OCI-LY3 (cell line): ENCODE data around the gene IL3RA.

Experiments
- H2AFZ ChIP-seq: fragments of 200-600, 300-600 bp; shearing (Covaris generic); 2 replicates; pipeline ENCODE4 v1.6.0; 2014; ENCODE audit warnings: antibody characterized with exemption, low read depth, low read length
- H3K27ac ChIP-seq: fragments of 200-600, 300-600 bp; sonication (generic); 2 replicates; pipeline ENCODE4 v1.5.1; 2014; ENCODE audit warnings: mild to moderate bottlenecking, low read length, moderate library complexity, mixed read lengths
- H3K27me3 ChIP-seq: fragments of 200-600, 300-600 bp; sonication (generic); 2 replicates; pipeline ENCODE4 v1.6.1; 2014; ENCODE audit warnings: low read depth, low read length, mixed read lengths
- H3K36me3 ChIP-seq: fragments of 200-600, 300-600 bp; sonication (generic); replicated peaks from 2 replicates; pipeline ENCODE3; 2014; ENCODE audit warnings: low read depth, low read length, mixed read lengths
- H3K4me1 ChIP-seq: fragments of 300-600, 200-600 bp; sonication (generic); 2 replicates; pipeline ENCODE4 v1.6.1; 2014; ENCODE audit warnings: low read length, mixed read lengths
- H3K4me2 ChIP-seq: fragments of 200-600, 300-600 bp; sonication (generic); 2 replicates; pipeline ENCODE4 v1.6.1; 2014; ENCODE audit warnings: low read length, mixed read lengths
- H3K4me3 ChIP-seq: fragments of 300-600, 200-600 bp; sonication (generic); 2 replicates; pipeline ENCODE4 v1.5.1; 2014; ENCODE audit warnings: antibody characterized with exemption, mild to moderate bottlenecking, low read length, moderate library complexity
- H3K79me2 ChIP-seq: fragments of 300-600, 200-600 bp; shearing (Covaris generic); 2 replicates; pipeline ENCODE4 v1.6.1; 2014; ENCODE audit warnings: mild to moderate bottlenecking, low read length, mixed read lengths
- H3K9ac ChIP-seq: fragments of 300-600, 200-600 bp; shearing (Covaris generic); 2 replicates; pipeline ENCODE4 v1.6.0; 2014; ENCODE audit warnings: mild to moderate bottlenecking, low read length, moderate library complexity
- H3K9me3 ChIP-seq: fragments of 200-600, 300-600 bp; shearing (Covaris generic); 2 replicates; pipeline ENCODE4 v1.6.1; 2014; ENCODE audit warnings: low read length, mixed read lengths; ENCODE audit not compliant: insufficient read depth
- H4K20me1 ChIP-seq: fragments of 200-600, 300-600 bp; sonication (generic); 2 replicates; pipeline ENCODE4 v1.6.1; 2016; ENCODE audit warnings: low read length, mixed read lengths; ENCODE audit not compliant: insufficient read depth
- EZH2phosphoT487 ChIP-seq: fragments of 200-600 bp; shearing (Covaris generic); IDR thresholded peaks from 2 replicates; pipeline ENCODE4 v1.6.1; 2018; ENCODE audit warnings: antibody characterized with exemption, mixed run types, low read depth
- TF ChIP-seq, protein P1 (sequence below): fragments of 200-600, 300-600 bp; sonication (generic); IDR thresholded peaks from 2 replicates; pipeline ENCODE4 v1.5.1; 2014; ENCODE audit warnings: antibody characterized with exemption, low read length, low read depth

The IL3RA gene

DNA sequence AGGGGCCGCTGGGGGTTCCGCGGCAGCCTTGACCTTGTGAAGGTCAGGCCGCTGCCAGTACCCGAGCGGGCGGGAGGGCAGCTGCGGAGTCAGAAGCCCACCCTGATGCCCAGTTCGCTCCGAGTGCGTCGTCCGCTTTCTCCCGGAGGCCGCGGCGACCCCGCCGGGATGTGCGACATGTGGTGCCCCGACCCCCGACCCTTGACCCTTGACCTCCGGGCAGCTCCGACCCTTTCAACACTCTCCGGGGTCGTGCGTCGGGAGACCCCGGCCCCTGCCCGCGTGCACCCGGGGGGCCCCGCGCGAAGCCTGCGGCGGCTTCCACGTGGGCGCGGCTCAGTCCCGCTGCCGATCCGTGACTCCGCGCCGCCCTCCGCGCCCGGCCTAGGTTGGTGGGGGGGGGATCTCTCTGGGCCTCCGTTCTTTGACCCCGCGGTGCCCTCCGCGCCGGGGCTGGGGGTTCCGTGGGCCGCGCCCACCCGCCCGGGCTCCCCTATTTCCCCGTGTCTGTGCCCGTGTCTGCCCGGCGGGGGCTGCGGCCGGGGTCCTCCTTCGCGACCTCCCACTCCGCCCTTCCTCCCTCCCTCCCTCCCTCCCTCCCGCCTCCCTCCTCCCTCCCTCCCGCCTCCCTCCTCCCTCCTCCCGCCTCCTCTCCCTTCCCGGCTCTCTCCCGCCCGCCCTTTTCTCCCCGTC is 55.9 kb downstream of the IL3RA start:
- Histone ChIP-seq H3K27ac (peak overlapping the region; percentile 80), H3K9ac (peak overlapping the region; percentile 92), H3K4me3 (peak overlapping the region; percentile 82), H3K4me1 (peaks cover 17% of the 10 kb centered on the region), H3K27me3 (no peaks in the 10 kb centered on the region), H4K20me1 (peaks cover 52% of the 10 kb centered on the region), H3K36me3 (peaks cover 61% of the 10 kb centered on the region), H3K4me2 (peak overlapping the region; percentile 84), H3K9me3 (no peaks in the 10 kb centered on the region), H3K79me2 (peaks cover 86% of the 10 kb centered on the region), H2AFZ (no peak overlapping the region; the same call in 1 of the 2 replicates)
- TF ChIP-seq, protein P1, sequence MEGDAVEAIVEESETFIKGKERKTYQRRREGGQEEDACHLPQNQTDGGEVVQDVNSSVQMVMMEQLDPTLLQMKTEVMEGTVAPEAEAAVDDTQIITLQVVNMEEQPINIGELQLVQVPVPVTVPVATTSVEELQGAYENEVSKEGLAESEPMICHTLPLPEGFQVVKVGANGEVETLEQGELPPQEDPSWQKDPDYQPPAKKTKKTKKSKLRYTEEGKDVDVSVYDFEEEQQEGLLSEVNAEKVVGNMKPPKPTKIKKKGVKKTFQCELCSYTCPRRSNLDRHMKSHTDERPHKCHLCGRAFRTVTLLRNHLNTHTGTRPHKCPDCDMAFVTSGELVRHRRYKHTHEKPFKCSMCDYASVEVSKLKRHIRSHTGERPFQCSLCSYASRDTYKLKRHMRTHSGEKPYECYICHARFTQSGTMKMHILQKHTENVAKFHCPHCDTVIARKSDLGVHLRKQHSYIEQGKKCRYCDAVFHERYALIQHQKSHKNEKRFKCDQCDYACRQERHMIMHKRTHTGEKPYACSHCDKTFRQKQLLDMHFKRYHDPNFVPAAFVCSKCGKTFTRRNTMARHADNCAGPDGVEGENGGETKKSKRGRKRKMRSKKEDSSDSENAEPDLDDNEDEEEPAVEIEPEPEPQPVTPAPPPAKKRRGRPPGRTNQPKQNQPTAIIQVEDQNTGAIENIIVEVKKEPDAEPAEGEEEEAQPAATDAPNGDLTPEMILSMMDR, result no peak
- TF ChIP-seq EZH2phosphoT487, result no peak

DNA sequence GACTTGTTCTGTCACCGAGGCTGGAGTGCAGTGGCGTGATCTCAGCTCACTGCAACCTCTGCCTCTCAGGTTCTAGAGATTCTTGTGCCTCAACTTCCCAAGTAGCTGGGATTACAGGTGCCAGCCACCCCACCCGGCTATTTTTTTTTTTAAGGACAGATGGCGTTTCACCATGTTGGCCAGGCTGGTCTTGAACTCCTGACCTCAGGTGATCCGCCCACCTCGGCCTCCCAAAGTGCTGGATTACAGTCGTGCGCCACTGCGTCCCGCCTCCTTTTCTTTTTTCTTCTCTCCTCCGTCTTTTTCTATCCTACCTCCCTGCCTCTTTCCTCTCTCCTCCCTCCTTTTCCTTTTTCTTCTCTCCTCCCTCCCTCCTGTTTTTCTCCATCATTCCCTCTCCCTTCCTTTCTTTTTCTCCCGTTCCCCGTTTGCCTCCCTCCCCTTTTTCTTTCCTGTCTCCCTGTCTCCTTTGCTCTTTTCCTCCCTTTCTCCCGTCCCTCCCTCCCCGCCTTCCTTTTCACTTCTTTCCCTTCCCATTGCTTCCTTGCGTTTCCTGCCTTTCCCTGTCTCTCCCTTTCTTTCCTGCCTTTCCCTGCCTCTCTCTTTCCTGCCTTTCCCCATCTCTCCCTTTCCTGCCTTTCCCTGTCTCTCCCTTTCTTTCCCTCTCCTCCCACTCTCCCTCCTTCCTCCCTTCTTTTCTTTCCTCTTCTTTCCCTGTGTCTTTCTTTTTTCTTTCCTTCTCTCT is 57.5 kb downstream of the IL3RA start:
- Histone ChIP-seq H3K4me3 (peak overlapping the region; percentile 82; the same call in 1 of the 2 replicates), H3K9me3 (no peaks in the 10 kb centered on the region), H3K4me2 (peak overlapping the region; percentile 84), H3K4me1 (peaks cover 17% of the 10 kb centered on the region), H3K79me2 (peaks cover 71% of the 10 kb centered on the region), H3K36me3 (peaks cover 63% of the 10 kb centered on the region), H4K20me1 (peaks cover 38% of the 10 kb centered on the region), H3K27ac (no peak overlapping the region), H3K27me3 (no peaks in the 10 kb centered on the region), H2AFZ (no peak overlapping the region), H3K9ac (no peak overlapping the region)
- TF ChIP-seq, protein P1, result no peak
- TF ChIP-seq EZH2phosphoT487, result no peak

GRCh38 chrX:1394731-1395501 is 58.3 kb downstream of the IL3RA start:
- H3K9ac ChIP-seq, result no peak overlapping the region
- H3K79me2 ChIP-seq, result peaks cover 62% of the 10 kb centered on the region
- H3K9me3 ChIP-seq, result no peaks in the 10 kb centered on the region
- H4K20me1 ChIP-seq, result peaks cover 29% of the 10 kb centered on the region
- H3K4me2 ChIP-seq, result no peak overlapping the region
- peaks cover 56% of the 10 kb centered on the region for H3K36me3 ChIP-seq
- TF ChIP-seq EZH2phosphoT487, result no peak
- no peak overlapping the region for H3K27ac ChIP-seq
- no peaks in the 10 kb centered on the region for H3K27me3 ChIP-seq
- no peak overlapping the region for H3K4me3 ChIP-seq
- peaks cover 17% of the 10 kb centered on the region for H3K4me1 ChIP-seq
- H2AFZ ChIP-seq, result no peak overlapping the region

DNA sequence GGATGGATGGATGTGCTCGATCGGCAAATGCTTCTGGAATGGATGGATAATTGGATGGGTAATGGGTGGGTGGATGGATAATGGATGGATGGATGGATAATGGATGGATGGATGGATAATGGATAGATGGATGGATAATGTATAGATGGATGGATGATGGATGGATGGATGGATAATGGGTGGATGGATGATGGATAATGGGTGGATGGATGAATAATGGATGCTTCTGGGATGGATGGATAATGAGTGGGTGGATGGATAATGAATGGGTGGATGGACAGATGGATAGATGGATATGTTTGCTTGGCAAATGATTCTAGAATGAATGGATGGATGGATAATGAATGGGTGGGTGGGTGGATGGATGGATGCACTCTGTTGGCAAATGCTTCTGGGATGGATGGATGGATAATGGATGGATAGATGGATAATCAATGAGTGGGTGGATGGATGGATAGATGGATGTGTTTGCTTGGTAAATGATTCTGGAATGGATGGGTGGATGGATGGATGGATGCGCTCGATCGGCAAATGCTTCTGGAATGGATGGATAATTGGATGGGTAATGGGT is 59.1 kb downstream of the IL3RA start:
- H4K20me1 ChIP-seq, result peaks cover 21% of the 10 kb centered on the region
- H3K4me1 ChIP-seq, result peaks cover 11% of the 10 kb centered on the region
- no peak overlapping the region for H3K9ac ChIP-seq
- H3K27me3 ChIP-seq, result no peaks in the 10 kb centered on the region
- no peaks in the 10 kb centered on the region for H3K9me3 ChIP-seq
- no peak overlapping the region for H2AFZ ChIP-seq
- no peak overlapping the region for H3K4me3 ChIP-seq
- TF ChIP-seq EZH2phosphoT487, result no peak
- TF ChIP-seq, protein P1, result no peak
- peaks cover 53% of the 10 kb centered on the region for H3K36me3 ChIP-seq
- no peak overlapping the region for H3K4me2 ChIP-seq
- H3K79me2 ChIP-seq, result peaks cover 54% of the 10 kb centered on the region
- no peak overlapping the region for H3K27ac ChIP-seq
